NCI-H2196 treated with DMSO at 0.1 percent for 48 hours (cell line): ENCODE measurements around the gene KPNA5.
"Not testable (repeated sequence)": the region's sequence is repeated elsewhere in the genome, so short reads cannot be mapped to it uniquely, and the experiment has no call there.

Experiments
- DNase-seq: peaks from one replicate; lab custom pipeline; 2025; ENCODE audit not compliant: unreplicated experiment; lab: John Stamatoyannopoulos, UW

The KPNA5 gene

DNA sequence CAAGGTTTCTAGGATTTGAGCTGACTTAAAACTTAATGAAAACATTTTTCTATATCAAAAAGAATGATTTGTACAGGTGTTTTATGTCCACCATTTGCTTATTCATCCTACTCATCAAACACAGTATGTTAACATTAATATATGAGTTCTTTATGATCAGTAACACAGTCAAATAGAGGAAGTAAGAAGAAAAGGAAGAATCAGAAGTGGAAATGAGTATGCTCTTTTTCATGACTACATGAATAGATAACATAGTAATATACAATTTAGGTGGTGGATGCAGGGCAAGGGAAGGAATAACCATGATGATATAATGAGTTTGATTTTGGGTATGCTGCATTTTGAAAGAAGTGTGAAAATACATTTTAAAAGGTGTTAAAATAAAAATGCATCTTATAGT, 16.5 kb downstream of the KPNA5 start:
- DNase-seq: no peak

GRCh38 chr6:116703888-116704287, 22.9 kb downstream of the KPNA5 start:
- DNase-seq: not testable (repeated sequence)

DNA sequence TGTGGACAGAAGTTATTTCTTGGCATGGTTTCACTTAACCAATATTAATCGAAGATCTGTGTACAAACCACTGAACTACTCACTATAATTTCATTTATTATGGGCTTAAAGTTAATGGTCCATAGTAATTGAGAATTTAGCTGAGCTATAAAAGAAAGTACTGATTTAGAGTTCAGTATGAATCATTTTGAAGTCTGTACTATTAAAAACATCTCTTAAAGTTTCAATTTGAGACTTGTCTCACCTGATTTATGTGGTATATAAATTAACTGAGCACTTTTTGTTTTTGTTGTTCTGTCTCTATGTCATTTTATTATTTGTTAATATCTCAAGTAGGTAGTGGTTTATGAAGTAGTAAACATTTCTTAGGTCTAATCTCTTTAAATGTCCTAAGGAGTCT, 24.9 kb downstream of the KPNA5 start:
- DNase-seq: no peak

GRCh38 chr6:116714296-116714695, 33.3 kb downstream of the KPNA5 start:
- DNase-seq: no peak

- no peak for DNase-seq
These were observed 33.8 kb downstream of the KPNA5 start for GRCh38 chr6:116714761-116715160.

- DNase-seq: no peak
These were observed 45.9 kb downstream of the KPNA5 start for GRCh38 chr6:116726947-116727346.

DNA sequence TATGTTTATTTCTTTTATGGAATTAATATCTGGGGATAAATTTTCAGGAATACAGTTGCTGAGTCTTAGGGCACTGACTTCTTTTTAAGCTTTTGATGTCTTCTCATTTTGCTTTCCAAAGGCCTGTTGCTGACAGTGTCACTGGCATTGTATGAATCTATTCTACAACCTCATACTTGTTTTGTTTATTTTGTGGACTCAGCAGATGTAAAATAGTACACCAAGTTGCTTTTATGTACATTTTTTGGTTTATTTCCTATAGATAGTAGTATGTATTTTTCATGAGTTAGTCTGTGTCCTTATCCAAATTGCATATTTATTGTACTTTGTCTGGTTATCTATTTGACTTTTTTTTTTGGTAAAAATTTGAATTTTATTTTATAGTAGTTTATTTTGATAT, 49.5 kb downstream of the KPNA5 start:
- DNase-seq: no peak

- no peak for DNase-seq
These were observed 56.0 kb downstream of the KPNA5 start for GRCh38 chr6:116737004-116737403.

DNA sequence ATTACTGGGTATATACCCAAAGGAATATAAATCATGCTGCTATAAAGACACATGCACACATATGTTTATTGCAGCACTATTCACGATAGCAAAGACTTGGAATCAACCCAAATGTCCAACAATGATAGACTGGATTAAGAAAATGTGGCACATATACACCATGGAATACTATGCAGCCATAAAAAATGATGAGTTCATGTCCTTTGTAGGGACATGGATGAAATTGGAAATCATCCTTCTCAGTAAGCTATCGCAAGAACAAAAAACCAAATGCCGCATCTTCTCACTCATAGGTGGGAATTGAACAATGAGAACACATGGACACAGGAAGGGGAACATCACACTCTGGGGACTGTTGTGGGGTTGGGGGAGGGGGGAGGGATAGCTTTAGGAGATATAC, 59.5 kb downstream of the KPNA5 start:
- DNase-seq: not testable (repeated sequence)

GRCh38 chr6:116741571-116741970, 60.6 kb downstream of the KPNA5 start:
- no peak for DNase-seq

DNA sequence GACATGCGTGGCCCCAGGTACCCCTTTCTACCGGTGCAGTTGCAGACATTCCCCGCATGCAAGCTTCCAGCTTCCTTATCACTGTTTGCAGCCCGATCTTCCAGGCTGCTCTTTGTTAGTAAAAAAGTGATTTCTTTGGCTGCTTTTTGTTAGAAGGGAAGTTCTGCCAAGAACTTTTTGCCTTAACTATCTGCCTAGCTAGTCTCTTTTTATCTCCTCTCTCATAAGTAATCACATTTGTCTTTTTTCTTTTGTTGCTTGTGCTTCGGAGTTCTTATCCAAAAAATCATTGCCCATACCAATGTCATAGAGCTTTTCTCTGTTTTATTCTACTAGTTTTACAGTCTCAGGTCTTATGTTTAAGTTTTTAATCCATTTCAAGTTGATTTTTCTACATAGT, 64.2 kb downstream of the KPNA5 start:
- DNase-seq: no peak

DNA sequence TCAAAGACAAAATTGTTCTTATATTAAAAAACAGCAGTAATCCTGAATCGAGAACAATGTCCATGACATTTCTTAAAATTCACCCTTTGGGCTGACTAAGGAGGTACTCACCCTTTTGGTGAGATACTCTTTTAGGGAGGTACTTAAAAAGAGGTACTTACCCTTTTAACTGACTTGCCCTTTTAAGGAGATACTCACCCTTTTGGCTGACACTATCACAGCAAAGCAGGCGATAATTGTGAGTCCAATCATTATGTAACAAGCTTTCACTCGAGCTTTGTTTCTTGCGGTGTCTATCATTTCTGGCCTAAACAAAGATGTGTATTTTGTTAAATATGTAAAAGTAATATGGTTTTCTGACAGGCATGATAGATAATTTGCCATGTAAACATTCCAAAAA, 80.8 kb downstream of the KPNA5 start:
- no peak for DNase-seq

- DNase-seq: no peak
These were observed 81.2 kb downstream of the KPNA5 start for GRCh38 chr6:116762235-116762634.

GRCh38 chr6:116763048-116763447, 82.0 kb downstream of the KPNA5 start:
- DNase-seq: no peak

GRCh38 chr6:116763906-116764628, 83.1 kb downstream of the KPNA5 start:
- DNase-seq: no peak

- DNase-seq: no peak
These were observed 83.6 kb downstream of the KPNA5 start for GRCh38 chr6:116764629-116764960.

DNA sequence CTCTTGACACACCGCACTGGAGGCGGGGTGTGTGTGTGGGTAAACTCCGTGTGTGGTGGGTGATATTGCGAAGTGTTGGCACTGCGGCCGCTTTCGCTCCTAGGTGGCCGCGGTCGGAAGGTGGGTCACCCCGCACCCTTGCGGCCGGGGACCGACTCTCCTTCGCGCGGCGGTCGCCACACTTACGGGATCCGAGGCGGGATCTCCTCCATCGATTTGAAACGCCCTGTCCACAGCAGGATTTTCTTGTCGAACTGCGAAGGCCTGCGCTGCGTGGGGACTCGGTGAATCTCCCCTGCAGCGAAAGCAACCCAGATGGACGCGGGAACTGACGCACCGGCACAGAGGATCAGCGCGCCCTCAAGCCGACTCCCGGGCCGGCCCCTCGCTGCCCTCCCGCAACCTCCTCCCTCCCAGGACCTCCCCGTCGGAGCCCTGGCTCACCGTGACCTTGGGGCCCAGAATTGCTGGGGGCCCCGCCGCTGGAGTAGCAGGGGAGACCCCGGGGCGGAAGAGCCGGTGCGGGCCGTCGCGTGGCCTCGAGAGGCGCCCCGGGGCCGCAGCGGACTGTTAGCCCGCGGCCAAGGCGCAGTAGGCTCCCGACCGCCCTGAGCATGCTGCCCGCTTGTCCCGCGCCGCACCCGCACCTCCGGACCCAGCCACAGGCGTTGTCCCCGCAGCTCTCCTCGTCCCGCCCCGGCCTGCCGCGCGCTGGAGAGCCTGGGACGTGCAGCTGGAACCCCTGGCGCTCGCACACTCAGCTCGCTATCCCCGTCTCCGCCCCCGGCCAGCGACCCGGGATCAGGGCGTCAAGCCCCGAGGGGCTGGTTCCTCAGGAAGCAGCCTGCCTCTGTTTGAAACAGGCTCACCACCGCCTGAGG, 84.2 kb downstream of the KPNA5 start, which contains the start of gene FAM162B:
TSS of gene FAM162B (minus strand) at position 759 of the 881 bp plus-strand sequence. CDS start at position 616, 143 bp downstream.
- no peak for DNase-seq

GRCh38 chr6:116766506-116767176, 85.6 kb downstream of the KPNA5 start:
- DNase-seq: no peak

DNA sequence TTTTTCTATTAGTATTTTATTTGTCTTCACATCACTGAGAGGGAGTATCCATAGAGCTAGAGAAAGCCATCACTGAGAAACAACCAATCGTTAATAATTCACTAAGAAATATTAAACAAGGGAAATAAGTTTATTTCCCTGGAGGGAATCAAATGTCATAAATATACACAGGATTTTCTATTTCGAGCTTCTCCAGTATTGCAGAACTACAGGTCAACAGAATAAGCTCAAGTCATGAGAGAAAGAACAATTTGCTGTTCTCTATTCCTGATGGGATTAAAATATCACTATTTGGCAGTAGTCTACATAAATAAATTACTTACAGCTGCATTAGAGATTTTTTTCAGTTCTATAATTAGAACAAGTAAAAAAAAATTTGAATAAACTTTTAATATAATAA, 86.7 kb downstream of the KPNA5 start:
- DNase-seq: no peak

- no peak for DNase-seq
These were observed 91.4 kb downstream of the KPNA5 start for GRCh38 chr6:116772450-116772849.

DNA sequence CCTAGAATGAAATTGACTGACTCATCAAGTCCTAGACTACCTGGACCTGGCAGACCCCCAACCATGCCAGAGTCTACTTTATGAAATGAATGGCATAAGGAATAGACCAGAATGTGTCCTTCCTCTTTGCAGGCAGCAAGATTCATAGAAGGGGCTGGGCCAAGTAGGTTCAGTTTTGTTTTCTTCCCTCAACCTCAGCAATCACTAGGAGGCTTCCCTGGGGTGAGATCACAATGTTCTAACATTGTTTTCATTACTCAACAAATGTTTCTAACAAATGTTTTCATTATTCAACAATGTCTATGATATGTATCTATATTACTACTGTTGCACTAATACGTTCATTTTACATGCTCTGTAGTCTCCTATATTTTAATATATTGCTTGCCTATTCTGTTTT, 92.9 kb downstream of the KPNA5 start:
- no peak for DNase-seq
